ENCODE measurements around the gene FASLG. TPM values are rescaled to one million over a fixed set of nuclear protein-coding genes. Genes with fewer than 3 reads are reported as not detected.

FASLG gene
- total RNA-seq, 4 donors from 2014 or later: not detected

GRCh38 chr1:172674831-172675613 is 16.1 kb downstream of the FASLG start:
- intact Hi-C loops (cut with DNase I; ENCODE audit: low total_unique reads): no loop called here
- 22 to 26% methylated on average over 4 of the region's 4 CpGs for WGBS, 2 donors
- TF ChIP-seq CTCF (IDR thresholded peaks at IDR 0.05) (no peak), POLR2A (IDR thresholded peaks at IDR 0.05) (no peak)
- H3K4me3 ChIP-seq (ENCODE audit: low read depth, poor library complexity, severe bottlenecking): no peak overlapping the region
- no peak for DNase-seq (ENCODE audit: low spot score in 2 of 2)

GRCh38 chr1:172679000-172679772 is 20.3 kb downstream of the FASLG start:
- DNase-seq (ENCODE audit: low spot score in 2 of 2): no peak

GRCh38 chr1:172680244-172680643 is 21.3 kb downstream of the FASLG start:
- intact Hi-C loops (cut with DNase I; ENCODE audit: low total_unique reads): no loop called here
- no peak overlapping the region for H3K4me3 ChIP-seq (ENCODE audit: low read depth, poor library complexity, severe bottlenecking)
- no peak for TF ChIP-seq CTCF (IDR thresholded peaks at IDR 0.05)
- no peak for TF ChIP-seq POLR2A (IDR thresholded peaks at IDR 0.05)
- DNase-seq (ENCODE audit: low spot score in 2 of 2): no peak

More at GRCh38 chr1:172679000-172679772, 20.3 kb downstream of the FASLG start:
- intact Hi-C loops (cut with DNase I; ENCODE audit: low total_unique reads): no loop called here
- 12 to 15% methylated on average over 6 of the region's 6 CpGs for WGBS, 2 donors
- H3K4me3 ChIP-seq (ENCODE audit: low read depth, poor library complexity, severe bottlenecking): no peak overlapping the region
- TF ChIP-seq POLR2A (IDR thresholded peaks at IDR 0.05) (no peak), CTCF (IDR thresholded peaks at IDR 0.05) (no peak)

- intact Hi-C loops (cut with DNase I; ENCODE audit: low total_unique reads): no loop called here
- 69 to 86% methylated on average over 2 of the region's 2 CpGs for WGBS, 2 donors
- TF ChIP-seq CTCF (IDR thresholded peaks at IDR 0.05) (no peak), POLR2A (IDR thresholded peaks at IDR 0.05) (no peak)
Observed at GRCh38 chr1:172680733-172681275, 21.9 kb downstream of the FASLG start.

GRCh38 chr1:172682812-172683211 is 23.9 kb downstream of the FASLG start:
- 71 to 76% methylated on average over 3 of the region's 3 CpGs for WGBS, 2 donors
- intact Hi-C loops (cut with DNase I; ENCODE audit: low total_unique reads): no loop called here
- H3K4me3 ChIP-seq (ENCODE audit: low read depth, poor library complexity, severe bottlenecking): no peak overlapping the region
- no peak for DNase-seq (ENCODE audit: low spot score in 2 of 2)
- TF ChIP-seq CTCF (IDR thresholded peaks at IDR 0.05): no peak
- no peak for TF ChIP-seq POLR2A (IDR thresholded peaks at IDR 0.05)

More at GRCh38 chr1:172680733-172681275, 21.9 kb downstream of the FASLG start:
- DNase-seq (ENCODE audit: low spot score in 2 of 2): no peak
- no peak overlapping the region for H3K4me3 ChIP-seq (ENCODE audit: low read depth, poor library complexity, severe bottlenecking)

All from lower leg skin (tissue), 4 donors.